ENCODE data around the gene BRD1. TPM values are rescaled to one million over a fixed set of nuclear protein-coding genes. Genes with fewer than 3 reads are reported as not detected.

BRD1 gene
- total RNA-seq, 3 donors from 2014 or later: 33.4 to 51.3 (median 48.4) TPM

DNA sequence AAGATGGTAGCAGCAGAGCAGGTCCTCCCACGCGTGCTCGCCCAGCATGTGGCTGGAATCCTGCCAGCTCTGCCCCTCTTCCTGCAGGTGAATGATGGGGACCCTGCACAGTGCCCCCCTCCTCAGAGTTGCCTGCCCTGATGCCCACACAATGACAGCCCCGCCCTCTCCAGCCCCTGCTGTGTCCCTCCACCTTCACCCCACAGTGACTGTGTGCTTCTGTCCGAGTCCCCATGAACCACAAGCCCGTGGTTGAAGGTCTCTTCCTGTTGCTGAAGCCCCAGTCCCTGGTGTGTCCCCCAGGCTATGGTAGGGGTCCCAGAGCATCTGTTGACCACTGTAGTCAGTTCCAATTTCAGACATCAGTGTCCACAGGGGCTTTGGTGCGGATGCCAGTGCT lies 71.0 kb downstream of the BRD1 start:
- Histone ChIP-seq H3K4me3 (no peak overlapping the region), H3K36me3 (ENCODE audit: low read depth) (no peaks in the 10 kb centered on the region), H3K9me3 (no peaks in the 10 kb centered on the region), H3K4me1 (ENCODE audit: low read depth) (peaks cover 4% of the 10 kb centered on the region)
- intact Hi-C loops (cut with DNase I, micrococcal nuclease): no loop called here
- DNase-seq (peak in 2 of 3 donors; percentile 12 to 23), ATAC-seq (no peak)
- TF ChIP-seq, protein P1, sequence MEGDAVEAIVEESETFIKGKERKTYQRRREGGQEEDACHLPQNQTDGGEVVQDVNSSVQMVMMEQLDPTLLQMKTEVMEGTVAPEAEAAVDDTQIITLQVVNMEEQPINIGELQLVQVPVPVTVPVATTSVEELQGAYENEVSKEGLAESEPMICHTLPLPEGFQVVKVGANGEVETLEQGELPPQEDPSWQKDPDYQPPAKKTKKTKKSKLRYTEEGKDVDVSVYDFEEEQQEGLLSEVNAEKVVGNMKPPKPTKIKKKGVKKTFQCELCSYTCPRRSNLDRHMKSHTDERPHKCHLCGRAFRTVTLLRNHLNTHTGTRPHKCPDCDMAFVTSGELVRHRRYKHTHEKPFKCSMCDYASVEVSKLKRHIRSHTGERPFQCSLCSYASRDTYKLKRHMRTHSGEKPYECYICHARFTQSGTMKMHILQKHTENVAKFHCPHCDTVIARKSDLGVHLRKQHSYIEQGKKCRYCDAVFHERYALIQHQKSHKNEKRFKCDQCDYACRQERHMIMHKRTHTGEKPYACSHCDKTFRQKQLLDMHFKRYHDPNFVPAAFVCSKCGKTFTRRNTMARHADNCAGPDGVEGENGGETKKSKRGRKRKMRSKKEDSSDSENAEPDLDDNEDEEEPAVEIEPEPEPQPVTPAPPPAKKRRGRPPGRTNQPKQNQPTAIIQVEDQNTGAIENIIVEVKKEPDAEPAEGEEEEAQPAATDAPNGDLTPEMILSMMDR (IDR thresholded peaks at IDR 0.05): no peak

DNA sequence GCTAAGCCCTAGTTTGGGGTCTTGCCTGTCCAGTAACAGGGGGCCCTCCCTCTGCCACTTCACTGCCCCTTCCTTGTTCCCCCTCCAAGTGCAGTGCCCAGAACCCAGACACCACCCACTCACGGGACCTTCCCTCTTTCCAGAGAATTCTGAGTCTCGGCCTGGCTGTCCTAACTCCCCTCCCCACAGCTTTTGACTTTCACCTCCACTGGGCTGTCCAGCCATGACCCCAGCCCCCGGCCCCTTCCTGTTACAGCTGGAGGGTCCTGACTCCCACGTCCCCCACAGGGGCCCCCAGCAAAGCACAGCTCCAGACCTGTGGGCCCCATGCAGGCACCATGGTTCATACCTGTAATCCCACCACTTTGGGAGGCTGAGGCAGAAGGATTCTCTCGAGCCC lies 71.5 kb downstream of the BRD1 start:
- Histone ChIP-seq H3K4me3 (no peak overlapping the region), H3K36me3 (ENCODE audit: low read depth) (no peaks in the 10 kb centered on the region), H3K9me3 (no peaks in the 10 kb centered on the region), H3K4me1 (ENCODE audit: low read depth) (peaks cover 4% of the 10 kb centered on the region)
- TF ChIP-seq, protein P1 (IDR thresholded peaks at IDR 0.05): no peak
- ATAC-seq (no peak), DNase-seq (peak in 1 of 3 donors; percentile 33)
- intact Hi-C loops (cut with DNase I, micrococcal nuclease): no loop called here

DNA sequence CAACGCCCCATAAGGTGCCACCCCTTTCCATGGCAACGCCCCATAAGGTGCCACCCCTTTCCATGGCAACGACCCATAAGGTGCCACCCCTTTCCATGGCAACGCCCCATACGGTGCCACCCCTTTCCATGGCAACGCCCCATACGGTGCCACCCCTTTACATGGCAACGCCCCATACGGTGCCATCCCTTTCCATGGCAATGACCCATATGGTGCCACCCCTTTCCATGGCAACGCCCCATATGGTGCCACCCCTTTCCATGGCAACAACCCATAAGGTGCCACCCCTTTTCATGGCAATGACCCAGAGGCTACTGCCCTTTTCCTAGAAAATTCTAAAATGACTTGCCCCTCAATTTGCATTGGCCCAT lies 72.1 kb downstream of the BRD1 start:
- DNase-seq: peak; percentile 20 to 53 (median 46)
- Histone ChIP-seq H3K9me3 (no peaks in the 10 kb centered on the region), H3K4me3 (no peak overlapping the region), H3K4me1 (ENCODE audit: low read depth) (no peaks in the 10 kb centered on the region), H3K36me3 (ENCODE audit: low read depth) (no peaks in the 10 kb centered on the region)
- ATAC-seq: no peak
- TF ChIP-seq, protein P1 (IDR thresholded peaks at IDR 0.05): no peak
- intact Hi-C loops (cut with DNase I, micrococcal nuclease): no loop called here

DNA sequence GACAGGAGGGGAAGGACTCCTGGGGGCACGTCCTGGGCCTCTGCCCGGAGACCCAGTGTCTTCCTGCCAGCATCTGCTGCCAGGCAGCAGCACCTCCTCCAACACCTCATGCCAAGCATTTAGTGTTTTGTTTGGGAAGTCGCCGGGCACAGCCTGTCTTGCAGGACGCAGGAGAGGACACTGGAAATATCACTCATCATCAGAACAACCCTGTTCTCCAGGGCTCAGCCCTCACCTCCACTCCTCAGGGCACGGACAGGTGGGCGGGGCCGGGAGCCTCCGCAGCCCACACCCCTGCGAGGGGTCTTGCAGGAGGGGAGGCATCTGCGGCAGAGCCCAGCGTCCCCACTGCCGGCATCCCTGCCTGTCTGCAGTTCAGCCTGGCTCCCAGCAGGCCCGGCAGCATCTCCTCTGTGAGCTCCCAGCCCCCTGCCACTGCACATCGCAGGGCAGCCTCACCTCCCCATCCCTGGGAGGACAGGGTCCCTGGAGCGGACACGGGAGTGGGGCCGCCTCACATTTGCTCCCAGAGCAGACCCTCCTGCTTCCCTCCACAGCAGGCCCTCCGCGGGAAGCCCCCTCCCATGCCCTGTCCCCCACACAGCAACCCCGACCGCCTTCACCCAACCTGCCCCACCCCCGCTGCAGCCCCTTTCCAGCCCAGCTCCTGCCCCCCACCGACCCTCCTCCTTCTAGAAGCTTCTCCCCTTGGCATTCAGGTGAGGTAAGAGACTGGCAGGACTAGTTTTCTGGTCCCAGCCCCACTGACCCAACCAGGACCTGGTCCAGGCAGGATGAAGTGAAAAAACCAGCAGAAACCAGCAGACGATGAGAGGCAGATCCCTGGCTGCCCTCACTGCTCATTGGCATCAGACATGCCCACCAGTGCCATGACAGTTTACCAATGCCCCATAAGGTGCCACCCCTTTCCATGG lies 72.7 kb downstream of the BRD1 start:
- peak in 1 of 3 donors; percentile 49 for DNase-seq
- Histone ChIP-seq H3K36me3 (ENCODE audit: low read depth) (no peaks in the 10 kb centered on the region), H3K9me3 (no peaks in the 10 kb centered on the region)

DNA sequence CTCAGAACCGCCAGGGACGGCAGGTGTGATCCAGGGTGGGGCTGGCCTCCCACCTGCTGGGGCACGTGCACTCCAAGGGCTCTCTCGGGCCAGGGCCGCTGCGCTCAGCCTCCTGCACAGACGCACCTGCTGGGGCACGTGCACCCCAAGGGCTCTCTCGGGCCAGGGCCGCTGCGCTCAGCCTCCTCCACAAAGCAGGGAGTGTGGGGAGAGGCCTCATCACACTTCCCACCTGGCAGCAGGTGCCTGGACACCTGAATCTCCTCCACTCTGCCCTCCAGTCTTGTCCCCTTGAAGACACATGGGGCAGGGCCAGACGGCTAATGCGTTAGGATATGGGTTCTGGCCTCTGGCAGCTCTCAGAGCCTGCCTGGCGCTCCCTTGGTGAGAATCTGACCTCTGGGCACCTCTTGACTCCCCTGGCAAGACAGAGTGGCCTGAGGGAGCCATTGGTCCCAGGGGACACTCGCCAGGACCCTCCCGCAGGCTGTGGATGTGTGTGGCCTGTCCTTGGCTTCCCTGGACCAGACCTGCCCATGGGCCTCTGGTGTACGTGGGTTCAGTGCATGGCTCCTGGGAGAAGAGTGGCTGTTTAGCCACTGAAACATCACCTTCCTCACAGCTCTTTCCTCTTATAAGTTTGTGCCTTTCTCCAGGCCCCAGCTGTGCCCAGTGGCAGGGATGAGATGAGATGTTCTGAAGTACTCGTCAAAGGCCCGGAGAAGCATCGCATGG lies 73.5 kb downstream of the BRD1 start:
- ATAC-seq (peak; percentile 22), DNase-seq (peak in 1 of 3 donors; percentile 33)
- TF ChIP-seq, protein P1 (IDR thresholded peaks at IDR 0.05): no peak
- no peaks in the 10 kb centered on the region for H3K36me3 ChIP-seq (ENCODE audit: low read depth)
- H3K4me1 ChIP-seq (ENCODE audit: low read depth): no peaks in the 10 kb centered on the region
- intact Hi-C loops (cut with DNase I, micrococcal nuclease): no loop called here
- no peaks in the 10 kb centered on the region for H3K9me3 ChIP-seq
- H3K4me3 ChIP-seq: no peak overlapping the region

More for the DNA sequence above, 72.7 kb downstream of the BRD1 start:
- intact Hi-C loops (cut with DNase I, micrococcal nuclease): no loop called here
- Histone ChIP-seq H3K4me1 (ENCODE audit: low read depth) (no peaks in the 10 kb centered on the region), H3K4me3 (no peak overlapping the region)
- no peak for ATAC-seq
- TF ChIP-seq, protein P1 (IDR thresholded peaks at IDR 0.05): no peak

Data from mucosa of descending colon (tissue), 3 donors.